GM10248 (cell line): ENCODE results near the gene SSBP3.

ENCODE experiments used
- CTCF ChIA-PET: fragments of 300-600 bp; sonication (Branson Sonifier 250); formaldehyde crosslinking; extraction: SDS; loops from one replicate; lab custom pipeline; 2021; ENCODE audit warnings: antibody characterized with exemption; lab: Yijun Ruan, JAX
- POLR2A ChIA-PET: fragments of 350-650 bp; sonication (Branson Sonifier 250); formaldehyde crosslinking; extraction: SDS; loops from one replicate; lab custom pipeline; 2020; ENCODE audit warnings: antibody characterized with exemption; lab: Yijun Ruan, JAX
- DNase-seq: peaks from one replicate; pipeline ENCODE4 v3.0.0; 2012; ENCODE audit errors: extremely low spot score
- TF ChIP-seq, protein P1 (sequence below): IDR thresholded peaks from 2 replicates; pipeline ENCODE4 v1.5.1; 2012; ENCODE audit warnings: mild to moderate bottlenecking, low read depth; ENCODE audit errors: extremely low read depth, missing control alignments, control extremely low read depth

SSBP3 gene

DNA sequence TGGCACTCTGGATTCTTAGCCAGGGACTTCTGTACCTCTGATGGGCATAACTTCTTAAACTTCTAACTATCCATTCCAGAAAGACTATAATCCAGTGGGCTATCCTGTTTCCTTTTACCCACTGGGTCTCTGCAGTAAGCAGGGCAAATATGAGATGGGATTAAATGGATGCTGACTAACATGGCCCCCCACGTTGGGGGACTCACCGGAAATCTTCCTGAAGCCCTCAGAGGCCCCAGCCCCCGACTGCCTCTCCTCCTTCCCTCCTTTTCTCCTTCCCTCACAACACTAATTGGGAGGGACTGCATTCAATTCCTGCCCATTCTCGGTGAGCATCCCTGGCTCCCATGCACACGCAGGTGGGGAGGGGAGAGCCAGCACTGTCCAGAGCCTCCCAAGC is 70.1 kb downstream of the SSBP3 start:
- TF ChIP-seq, protein P1, sequence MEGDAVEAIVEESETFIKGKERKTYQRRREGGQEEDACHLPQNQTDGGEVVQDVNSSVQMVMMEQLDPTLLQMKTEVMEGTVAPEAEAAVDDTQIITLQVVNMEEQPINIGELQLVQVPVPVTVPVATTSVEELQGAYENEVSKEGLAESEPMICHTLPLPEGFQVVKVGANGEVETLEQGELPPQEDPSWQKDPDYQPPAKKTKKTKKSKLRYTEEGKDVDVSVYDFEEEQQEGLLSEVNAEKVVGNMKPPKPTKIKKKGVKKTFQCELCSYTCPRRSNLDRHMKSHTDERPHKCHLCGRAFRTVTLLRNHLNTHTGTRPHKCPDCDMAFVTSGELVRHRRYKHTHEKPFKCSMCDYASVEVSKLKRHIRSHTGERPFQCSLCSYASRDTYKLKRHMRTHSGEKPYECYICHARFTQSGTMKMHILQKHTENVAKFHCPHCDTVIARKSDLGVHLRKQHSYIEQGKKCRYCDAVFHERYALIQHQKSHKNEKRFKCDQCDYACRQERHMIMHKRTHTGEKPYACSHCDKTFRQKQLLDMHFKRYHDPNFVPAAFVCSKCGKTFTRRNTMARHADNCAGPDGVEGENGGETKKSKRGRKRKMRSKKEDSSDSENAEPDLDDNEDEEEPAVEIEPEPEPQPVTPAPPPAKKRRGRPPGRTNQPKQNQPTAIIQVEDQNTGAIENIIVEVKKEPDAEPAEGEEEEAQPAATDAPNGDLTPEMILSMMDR, result no peak
- no peak for DNase-seq
- POLR2A ChIA-PET, result no interaction called here
- CTCF ChIA-PET, result no interaction called here

DNA sequence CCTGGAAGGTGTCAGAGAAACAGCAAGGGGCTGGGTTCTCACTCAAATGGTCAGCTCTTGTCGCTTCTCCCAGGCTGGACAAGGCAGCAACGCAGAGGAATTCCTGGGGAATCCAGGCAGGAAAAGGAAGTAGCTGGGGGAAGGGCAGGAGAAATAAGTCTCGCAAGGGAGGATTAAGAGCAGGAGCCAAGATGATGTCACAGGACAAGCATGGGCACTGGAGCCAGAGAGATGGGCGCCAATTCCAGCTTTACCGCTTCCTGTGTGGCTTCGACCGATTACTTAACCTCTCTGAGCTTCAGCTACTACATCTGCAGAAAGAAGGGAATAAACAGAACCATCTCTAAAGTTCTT is 70.5 kb downstream of the SSBP3 start:
- CTCF ChIA-PET, result no interaction called here
- TF ChIP-seq, protein P1, result no peak
- POLR2A ChIA-PET, result no interaction called here
- DNase-seq, result no peak

DNA sequence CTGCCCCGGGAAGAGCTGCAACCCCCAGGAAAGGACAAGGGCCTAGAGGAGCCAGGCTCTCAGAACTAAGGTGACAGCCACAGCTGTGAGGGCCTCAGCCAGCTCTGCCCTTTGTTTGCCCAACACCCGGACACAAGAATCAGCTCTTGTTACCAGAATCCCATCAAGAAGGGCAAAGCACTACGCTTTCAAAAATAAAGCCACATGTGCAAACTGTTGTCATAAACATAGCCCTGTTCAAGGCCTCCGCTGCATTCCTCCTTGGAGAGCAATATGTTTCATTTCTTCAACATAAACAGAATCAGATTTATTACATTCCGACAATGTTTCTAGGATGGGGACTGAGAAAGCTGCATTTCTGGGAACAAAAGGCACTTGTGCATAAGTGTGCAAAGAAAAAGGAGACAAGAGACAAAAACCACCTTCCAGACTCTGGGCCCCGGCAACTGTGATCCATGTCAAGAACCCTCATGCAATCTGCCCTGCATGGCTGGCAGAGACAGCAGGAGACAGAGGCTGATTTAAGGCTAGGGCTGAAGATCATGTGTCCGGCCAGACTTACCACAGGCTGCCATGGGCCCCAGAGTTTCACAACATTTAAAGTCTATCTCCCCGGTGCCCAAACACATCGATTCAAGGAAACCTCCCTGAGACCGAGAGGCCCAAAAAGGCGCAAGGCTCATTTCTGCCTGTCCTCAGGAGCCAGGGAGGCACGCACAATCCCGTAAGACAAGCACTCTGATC is 71.0 kb downstream of the SSBP3 start:
- POLR2A ChIA-PET, result no interaction called here
- CTCF ChIA-PET, result interaction anchor here (1.0 to 1.6 kb wide), 2 partner anchors 10 kb away, joined by 3 read pairs; no protein-coding TSS in a partner anchor
- TF ChIP-seq, protein P1, result no peak
- DNase-seq, result no peak

DNA sequence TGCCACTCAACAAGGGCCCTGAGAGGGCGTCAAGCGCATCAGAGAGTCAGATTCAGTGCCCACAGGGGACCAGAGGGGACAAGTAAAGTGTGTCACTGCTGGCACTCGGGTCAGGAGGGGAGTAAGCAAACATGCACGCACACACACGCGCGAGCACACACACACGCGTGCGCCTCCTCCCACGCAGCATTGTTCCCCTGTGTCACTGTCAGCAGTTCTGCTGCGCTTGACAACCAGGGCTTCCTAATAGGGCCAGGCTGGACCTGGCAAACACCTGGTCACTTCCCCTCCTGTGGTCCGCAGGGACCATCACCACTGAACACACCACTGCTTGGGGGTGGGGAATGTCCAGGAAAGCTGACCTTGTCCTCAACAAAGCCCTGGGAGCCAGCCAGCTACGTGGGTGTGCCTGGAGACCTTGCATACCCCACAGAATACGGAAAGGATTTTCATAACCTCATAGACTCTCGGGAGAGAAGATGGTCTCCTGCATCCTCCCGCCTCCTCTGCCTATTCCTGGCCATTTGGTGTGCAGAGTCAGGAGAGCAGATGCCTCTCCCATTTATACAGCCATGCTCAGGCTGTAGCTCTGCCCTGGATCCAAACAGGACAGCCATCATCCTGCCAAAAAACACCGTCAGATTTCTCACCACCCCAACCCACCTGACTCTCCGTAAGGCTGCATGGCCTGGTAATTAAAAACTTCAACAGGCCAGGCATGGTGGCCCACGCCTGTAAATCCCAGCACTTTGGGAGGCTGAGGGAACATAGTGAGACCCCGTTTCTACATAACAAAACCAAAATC is 73.2 kb downstream of the SSBP3 start:
- TF ChIP-seq, protein P1, result no peak
- ChIA-PET CTCF (interaction anchor here (1.6 kb wide), 1 partner anchor 14 kb away, joined by 3 read pairs; no protein-coding TSS in a partner anchor), POLR2A (no interaction called here)
- DNase-seq, result no peak

DNA sequence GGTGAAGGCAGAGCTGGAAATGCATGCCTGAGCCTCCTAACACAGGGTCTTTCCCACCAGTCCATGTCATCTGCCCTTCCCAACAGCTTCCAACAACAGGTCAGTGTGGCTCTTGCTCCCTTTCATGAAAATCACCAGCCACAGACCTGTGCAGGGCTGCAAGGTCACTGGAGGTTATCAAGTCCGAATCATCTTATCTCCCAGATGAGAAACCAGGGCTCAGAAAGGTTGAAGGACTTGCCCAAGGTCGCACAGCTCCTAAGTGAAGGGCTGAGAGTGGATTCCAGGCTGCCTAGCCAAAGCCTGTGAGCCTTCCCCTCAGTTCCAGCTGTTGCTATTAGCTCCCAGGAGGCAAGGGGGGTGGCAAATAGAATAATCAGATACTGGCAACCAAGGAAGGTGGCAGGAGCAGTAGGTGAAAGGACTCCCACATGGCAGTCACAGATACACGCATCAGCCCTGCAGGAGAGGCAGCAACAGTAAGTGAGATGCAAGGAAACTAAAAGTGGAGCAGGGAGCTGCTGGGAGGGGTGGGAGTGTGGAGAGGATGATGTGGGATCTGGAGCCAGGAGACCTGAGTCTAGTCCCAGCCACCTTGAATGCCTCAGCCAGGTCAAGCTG is 74.2 kb downstream of the SSBP3 start:
- ChIA-PET CTCF (interaction anchor here (1.6 kb wide), 1 partner anchor 13 kb away, joined by 3 read pairs; no protein-coding TSS in a partner anchor), POLR2A (no interaction called here)
- TF ChIP-seq, protein P1, result no peak
- DNase-seq, result no peak

DNA sequence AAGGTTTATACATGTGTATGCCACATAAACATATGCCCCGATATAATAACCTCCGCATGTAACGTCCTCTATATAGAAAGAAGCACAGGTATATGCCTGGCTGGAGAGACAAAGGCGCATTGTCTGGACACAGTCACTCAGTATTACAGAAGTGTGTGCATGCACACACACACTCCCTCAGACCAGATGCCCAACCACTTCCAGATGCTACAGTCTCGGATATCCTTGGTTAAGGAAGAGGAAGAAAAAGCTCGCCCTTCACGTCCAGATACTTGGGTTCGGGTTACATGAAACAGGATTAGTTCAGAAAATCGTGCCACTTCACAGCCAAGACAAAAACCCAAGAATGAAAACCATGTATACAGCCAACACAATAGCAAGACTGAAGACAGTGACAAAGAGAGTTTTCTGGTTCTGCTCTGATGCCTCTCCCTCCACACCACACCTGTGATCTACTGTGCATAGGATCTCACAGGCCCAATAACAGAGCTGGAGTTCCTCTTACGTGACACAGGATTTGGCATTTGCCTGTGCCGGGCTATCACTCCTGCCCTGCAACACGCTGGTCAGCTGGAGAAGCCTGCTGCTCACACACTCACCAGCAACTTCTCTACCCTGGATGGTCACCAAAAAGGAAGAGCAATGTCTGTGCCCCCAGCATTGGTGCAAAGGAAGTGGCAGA is 75.0 kb downstream of the SSBP3 start:
- ChIA-PET POLR2A (no interaction called here), CTCF (no interaction called here)
- no peak for DNase-seq
- TF ChIP-seq, protein P1, result no peak
